Measurements from ENCODE around the gene TECPR2.

The TECPR2 gene

DNA sequence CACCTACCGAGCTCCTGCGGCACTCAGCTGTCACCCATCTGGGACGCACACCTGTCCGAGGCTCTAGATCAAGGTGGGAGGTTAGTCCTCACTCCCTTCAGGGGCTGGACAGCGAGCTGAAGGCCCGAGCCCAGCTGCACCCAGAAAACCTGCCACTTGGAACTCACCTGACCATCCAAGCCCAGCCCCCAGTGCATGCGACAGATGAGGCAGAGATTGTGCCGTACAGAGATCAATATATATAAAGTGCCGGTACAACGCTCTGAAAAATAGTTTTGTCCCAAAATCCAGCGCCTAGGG, 143.8 kb downstream of the TECPR2 start:
- TF ChIP-seq CTCF (IDR thresholded peaks at IDR 0.05; ENCODE audit: extremely low read depth, missing control alignments): no peak
- DNase-seq (ENCODE audit: low spot score): no peak

DNA sequence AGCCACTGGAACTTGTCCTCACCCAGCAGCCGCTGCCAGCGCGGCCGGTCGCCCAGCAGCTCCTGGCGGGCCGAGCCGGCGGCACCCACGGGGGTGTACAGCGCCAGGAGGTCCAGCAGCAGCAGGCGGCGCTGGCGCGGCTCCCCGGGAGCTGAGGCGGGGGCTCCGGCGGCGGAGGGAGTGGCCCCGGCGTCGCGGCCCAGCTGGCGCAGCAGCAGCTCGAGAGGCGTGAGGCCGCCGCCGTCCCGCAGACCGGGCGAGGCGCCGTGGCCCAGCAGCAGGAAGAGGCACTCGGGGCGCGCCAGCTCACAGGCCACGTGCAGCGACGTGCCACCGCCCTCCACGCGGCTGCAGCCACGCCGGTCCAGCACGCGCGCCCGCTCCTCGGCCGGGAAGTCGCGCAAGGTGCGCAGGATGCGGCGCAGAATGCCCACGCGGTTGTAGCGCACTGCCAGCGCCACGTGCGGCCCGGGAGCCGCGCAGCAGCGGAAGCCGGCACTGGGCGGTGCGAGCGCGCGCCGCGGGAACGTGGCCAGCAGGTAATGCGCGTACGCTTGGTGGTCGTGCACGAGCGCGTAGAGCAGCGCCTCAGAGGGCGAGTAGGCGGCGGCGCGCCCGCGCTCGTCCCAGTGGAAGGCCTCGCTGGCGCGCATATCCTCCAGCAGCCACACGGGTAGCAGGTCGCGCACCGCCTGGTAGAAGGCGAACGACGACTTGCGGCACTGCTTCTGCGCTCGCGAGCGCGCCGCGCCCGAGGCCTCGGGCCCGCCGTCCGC, 144.5 kb downstream of the TECPR2 start:
- TF ChIP-seq CTCF (IDR thresholded peaks at IDR 0.05; ENCODE audit: extremely low read depth, missing control alignments): no peak
- DNase-seq (ENCODE audit: low spot score): peak; percentile 62

- no peak for DNase-seq (ENCODE audit: low spot score)
- TF ChIP-seq CTCF (IDR thresholded peaks at IDR 0.05; ENCODE audit: extremely low read depth, missing control alignments): no peak
Measured at GRCh38 chr14:102507857-102508312, 145.1 kb downstream of the TECPR2 start.

DNA sequence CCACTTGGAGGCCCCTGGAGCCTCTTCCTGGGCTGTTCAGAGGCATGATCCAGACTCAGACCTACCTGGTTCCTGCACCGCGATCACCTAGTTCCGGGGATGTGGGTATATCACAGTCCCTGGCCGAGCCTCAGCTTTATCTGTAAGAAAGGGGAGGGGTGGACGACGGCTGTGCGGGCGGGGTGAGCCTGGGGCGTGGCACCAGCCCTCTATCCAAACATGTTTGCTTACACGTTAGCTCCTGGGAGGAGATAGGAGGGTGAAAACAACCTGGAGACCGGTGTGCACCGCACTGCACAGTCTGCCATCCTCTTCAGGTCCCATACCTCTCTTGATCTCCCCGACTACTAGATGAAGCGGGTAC, 145.7 kb downstream of the TECPR2 start:
- peak; percentile 60 for DNase-seq (ENCODE audit: low spot score)
- TF ChIP-seq CTCF (IDR thresholded peaks at IDR 0.05; ENCODE audit: extremely low read depth, missing control alignments): no peak

DNA sequence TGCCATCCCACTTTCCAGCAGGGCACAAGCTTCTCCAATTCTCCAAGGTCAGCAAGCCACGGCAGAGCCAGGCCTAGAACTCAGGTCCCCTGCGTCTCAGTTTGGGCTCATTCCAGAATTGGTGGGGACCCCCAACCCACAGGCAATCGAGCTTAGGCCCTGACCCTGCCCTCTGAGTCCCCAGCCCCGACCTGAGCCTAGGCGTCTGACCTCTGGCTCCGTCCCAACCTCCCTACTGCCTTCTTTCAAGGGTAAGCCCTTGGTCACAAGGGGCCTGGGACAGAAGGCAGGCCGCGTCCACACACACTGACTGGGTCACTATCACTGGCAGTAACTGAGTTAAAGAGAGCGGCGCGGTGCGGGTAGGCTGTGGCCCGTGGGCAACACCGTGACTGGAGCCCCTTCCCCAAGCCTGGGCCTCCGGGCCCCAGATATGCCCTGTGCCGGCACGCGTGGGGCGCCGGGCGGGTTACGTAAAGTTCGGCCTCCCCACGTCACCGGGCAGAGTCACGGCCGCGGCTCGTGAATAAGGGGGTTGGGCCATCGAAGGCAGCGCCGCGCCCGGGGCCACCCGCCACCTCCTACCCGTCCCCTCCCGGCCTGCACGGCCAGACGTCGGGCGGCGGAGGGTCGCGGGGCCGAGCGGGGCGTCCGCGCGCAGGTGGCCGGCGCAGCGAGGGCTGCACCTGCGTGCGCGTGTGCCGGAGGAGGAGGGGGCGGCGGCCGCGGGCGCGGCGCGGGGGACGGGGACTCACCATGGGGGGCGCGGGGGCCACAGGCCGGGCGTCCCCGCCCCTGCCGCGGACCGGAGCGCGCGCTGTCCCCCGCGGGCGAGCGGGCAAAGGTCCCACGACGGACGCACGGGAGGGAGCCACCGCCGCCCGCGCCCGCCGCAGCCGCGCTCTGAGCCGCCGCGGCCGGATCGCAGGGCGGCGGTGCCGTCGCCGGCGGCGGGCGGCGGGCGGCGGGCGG, 146.3 kb downstream of the TECPR2 start:
- peak; percentile 73 for DNase-seq (ENCODE audit: low spot score)
- TF ChIP-seq CTCF (IDR thresholded peaks at IDR 0.05; ENCODE audit: extremely low read depth, missing control alignments): no peak

DNA sequence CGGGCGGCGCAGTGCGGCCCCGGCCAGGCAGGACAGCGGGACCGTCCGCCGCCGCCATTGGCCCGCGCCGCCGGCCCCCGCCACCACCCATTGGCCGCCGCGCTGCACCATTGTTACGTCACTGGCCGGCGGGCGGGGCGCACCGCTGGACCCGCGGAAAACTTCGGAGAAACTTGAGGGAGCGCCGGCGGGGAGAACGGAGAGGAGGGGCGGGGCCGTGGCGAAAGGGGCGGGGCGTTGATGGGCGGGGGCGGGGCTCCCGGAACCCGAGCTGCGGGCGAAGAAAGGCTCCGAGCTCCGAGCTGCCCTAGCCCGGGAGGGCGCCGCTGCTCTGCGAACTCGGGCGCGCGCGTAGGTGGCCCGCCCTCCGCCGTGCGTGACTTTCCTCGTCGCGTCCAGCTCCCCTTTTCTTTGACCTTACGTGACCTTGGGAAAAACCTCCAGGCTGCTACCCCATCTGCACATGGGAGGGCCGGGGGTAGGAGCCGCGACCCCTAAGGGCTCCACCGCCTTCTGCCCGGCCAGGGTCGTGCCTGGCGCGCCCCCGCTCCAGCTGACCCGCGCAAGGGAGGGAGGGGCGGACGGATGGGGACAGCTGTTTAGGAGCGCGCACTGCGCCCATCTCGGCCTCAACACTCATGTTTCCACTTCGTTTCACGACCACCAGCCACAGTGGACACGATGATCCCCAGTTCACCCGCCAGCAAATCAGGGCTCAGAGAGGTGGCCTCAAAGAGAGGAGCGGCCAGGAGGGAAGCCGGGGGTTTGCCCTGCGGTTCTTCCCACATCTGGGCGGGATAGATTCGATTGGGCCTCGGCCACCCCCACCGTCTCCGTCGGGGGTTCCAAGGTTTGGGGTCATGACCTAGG, 147.2 kb downstream of the TECPR2 start, which contains the start of gene ANKRD9:
ANKRD9 (minus strand) TSS at position 31 of the 870 bp plus-strand sequence. CDS start 1,887 bp downstream, outside the sequence.
- peak; percentile 100 for DNase-seq (ENCODE audit: low spot score)
- no peak for TF ChIP-seq CTCF (IDR thresholded peaks at IDR 0.05; ENCODE audit: extremely low read depth, missing control alignments)
